SK-N-SH treated with all-trans-retinoic acid at 6 μM for 48 hours (cell line): ENCODE results near the gene FAM3D.

Source experiments
- ATAC-seq: fragments of 200-7000 bp; cut with Tn5 transposase; 3 replicates; pipeline ENCODE4 v1.9.1; 2020; ENCODE audit warnings: mild to moderate bottlenecking, moderate library complexity
- ARNTL ChIP-seq: fragments of 450-650 bp; formaldehyde crosslinking; IDR thresholded peaks from 2 replicates; pipeline ENCODE4 v1.5.0; 2020; ENCODE audit warnings: low read depth, mild to moderate bottlenecking, moderate library complexity, borderline replicate concordance
- BACH2 ChIP-seq: fragments of 250-450 bp; sonication (Bioruptor Pico); IDR thresholded peaks from 2 replicates; pipeline ENCODE4 v1.9.0; 2021; ENCODE audit warnings: mild to moderate bottlenecking, borderline replicate concordance
- CSDC2 ChIP-seq: fragments of 250-450 bp; sonication (Bioruptor Pico); IDR thresholded peaks from 2 replicates; pipeline ENCODE4 v1.5.0; 2020; ENCODE audit warnings: mild to moderate bottlenecking, moderate library complexity
- ESRRG ChIP-seq: fragments of 250-450 bp; sonication (Bioruptor Pico); IDR thresholded peaks from 2 replicates; pipeline ENCODE4 v1.6.1; 2021; ENCODE audit warnings: mild to moderate bottlenecking
- GLIS3 ChIP-seq: fragments of 250-450 bp; sonication (Bioruptor Pico); IDR thresholded peaks from 2 replicates; pipeline ENCODE4 v1.5.0; 2020; ENCODE audit warnings: mild to moderate bottlenecking, moderate library complexity
- ISL1 ChIP-seq: fragments of 250-450 bp; sonication (Bioruptor Pico); IDR thresholded peaks from 2 replicates; pipeline ENCODE4 v2.1.2; 2022; ENCODE audit warnings: mild to moderate bottlenecking, moderate library complexity
- OSR1 ChIP-seq: fragments of 250-450 bp; sonication (Bioruptor Pico); IDR thresholded peaks from 2 replicates; pipeline ENCODE4 v1.8.0; 2022; ENCODE audit warnings: moderate library complexity, mild to moderate bottlenecking, inconsistent platforms
- PATZ1 ChIP-seq: fragments of 250-450 bp; sonication (Bioruptor Pico); IDR thresholded peaks from 2 replicates; pipeline ENCODE4 v1.8.0; 2020; ENCODE audit warnings: mild to moderate bottlenecking, moderate library complexity, borderline replicate concordance
- PPARA ChIP-seq: fragments of 250-450 bp; sonication (Bioruptor Pico); IDR thresholded peaks from 2 replicates; pipeline ENCODE4 v1.5.0; 2020; ENCODE audit warnings: mild to moderate bottlenecking, borderline replicate concordance
- RARB ChIP-seq: fragments of 250-450 bp; sonication (Bioruptor Pico); IDR thresholded peaks from 2 replicates; pipeline ENCODE4 v1.8.0; 2021; ENCODE audit warnings: mild to moderate bottlenecking, moderate library complexity
- SNAI2 ChIP-seq: fragments of 250-450 bp; sonication (Bioruptor Pico); IDR thresholded peaks from 2 replicates; pipeline ENCODE4 v1.5.0; 2020; ENCODE audit warnings: mild to moderate bottlenecking, moderate library complexity
- TCF4 ChIP-seq: fragments of 250-450 bp; sonication (Bioruptor Pico); IDR thresholded peaks from 2 replicates; pipeline ENCODE4 v1.8.0; 2021; ENCODE audit warnings: mild to moderate bottlenecking, moderate library complexity, borderline replicate concordance
- TOX ChIP-seq: fragments of 250-450 bp; sonication (Bioruptor Pico); IDR thresholded peaks from 2 replicates; pipeline ENCODE4 v1.8.0; 2021; ENCODE audit warnings: mild to moderate bottlenecking, moderate library complexity, borderline replicate concordance
- TSHZ2 ChIP-seq: fragments of 250-450 bp; sonication (Bioruptor Pico); IDR thresholded peaks from 2 replicates; pipeline ENCODE4 v1.5.0; 2020; ENCODE audit warnings: mild to moderate bottlenecking, moderate library complexity
- ZC3H10 ChIP-seq: fragments of 250-450 bp; sonication (Bioruptor Pico); IDR thresholded peaks from 2 replicates; pipeline ENCODE4 v1.5.1; 2021; ENCODE audit warnings: mild to moderate bottlenecking, moderate library complexity
- ZFP3 ChIP-seq: fragments of 250-450 bp; sonication (Bioruptor Pico); IDR thresholded peaks from 2 replicates; pipeline ENCODE4 v1.5.0; 2020; ENCODE audit warnings: mild to moderate bottlenecking, moderate library complexity
- ZFP30 ChIP-seq: fragments of 450-650 bp; formaldehyde crosslinking; IDR thresholded peaks from 2 replicates; pipeline ENCODE4 v1.5.0; 2022; ENCODE audit warnings: mild to moderate bottlenecking, moderate library complexity
- ZNF70 ChIP-seq: fragments of 450-650 bp; formaldehyde crosslinking; IDR thresholded peaks from 2 replicates; pipeline ENCODE4 v1.5.0; 2020; ENCODE audit warnings: mild to moderate bottlenecking, moderate library complexity
- ZNF8 ChIP-seq: fragments of 450-650 bp; formaldehyde crosslinking; IDR thresholded peaks from 2 replicates; pipeline ENCODE4 v1.5.0; 2020; ENCODE audit warnings: mild to moderate bottlenecking, moderate library complexity
- TF ChIP-seq, protein P1 (sequence below): fragments of 250-450 bp; sonication (Bioruptor Pico); IDR thresholded peaks from 2 replicates; pipeline ENCODE4 v1.5.1; 2020; ENCODE audit warnings: low read depth, mild to moderate bottlenecking, moderate library complexity
- TF ChIP-seq, protein P2 (sequence below): fragments of 250-450 bp; sonication (Bioruptor Pico); IDR thresholded peaks from 2 replicates; pipeline ENCODE4 v1.5.1; 2021; ENCODE audit warnings: mild to moderate bottlenecking, moderate library complexity
- TF ChIP-seq, protein P3 (sequence below): fragments of 250-450 bp; sonication (Bioruptor Pico); IDR thresholded peaks from 2 replicates; pipeline ENCODE4 v1.8.0; 2021; ENCODE audit warnings: low read depth, mild to moderate bottlenecking, moderate library complexity, borderline replicate concordance

The FAM3D gene

DNA sequence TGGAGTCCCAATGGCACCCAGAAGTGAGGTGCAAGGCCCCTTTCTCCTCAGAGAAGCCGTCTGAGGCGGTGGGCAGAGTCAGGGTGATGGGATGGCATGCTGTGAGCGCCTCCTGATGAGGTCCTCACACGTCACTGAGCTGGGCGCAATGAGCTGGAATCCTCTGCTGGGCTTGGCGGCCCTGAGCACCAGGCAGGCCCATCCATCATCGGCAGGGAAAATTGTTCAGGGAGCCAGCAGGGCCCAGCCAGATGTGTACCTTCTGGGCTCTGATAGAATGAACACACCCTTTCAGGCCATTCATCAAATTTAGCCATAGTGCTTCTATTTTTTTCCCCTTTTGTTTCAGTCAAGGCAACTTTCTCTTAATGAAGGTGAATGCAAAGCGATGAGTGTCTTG, 43.7 kb downstream of the FAM3D start:
- no peak for ATAC-seq
- no peak for TF ChIP-seq ZFP3 (CRISPR knock-in tag)

GRCh38 chr3:58622436-58622835, 44.1 kb downstream of the FAM3D start:
- no peak for ATAC-seq
- TF ChIP-seq TOX: no peak

GRCh38 chr3:58621086-58621830, 45.3 kb downstream of the FAM3D start:
- TF ChIP-seq ZFP3 (CRISPR knock-in tag) (no peak), ISL1 (CRISPR knock-in tag) (no peak), ZC3H10 (CRISPR knock-in tag) (no peak), ARNTL (CRISPR knock-in tag) (no peak), TOX (no peak), ZNF8 (CRISPR knock-in tag) (no peak), PPARA (no peak), TCF4 (CRISPR knock-in tag) (no peak)
- TF ChIP-seq, protein P1, sequence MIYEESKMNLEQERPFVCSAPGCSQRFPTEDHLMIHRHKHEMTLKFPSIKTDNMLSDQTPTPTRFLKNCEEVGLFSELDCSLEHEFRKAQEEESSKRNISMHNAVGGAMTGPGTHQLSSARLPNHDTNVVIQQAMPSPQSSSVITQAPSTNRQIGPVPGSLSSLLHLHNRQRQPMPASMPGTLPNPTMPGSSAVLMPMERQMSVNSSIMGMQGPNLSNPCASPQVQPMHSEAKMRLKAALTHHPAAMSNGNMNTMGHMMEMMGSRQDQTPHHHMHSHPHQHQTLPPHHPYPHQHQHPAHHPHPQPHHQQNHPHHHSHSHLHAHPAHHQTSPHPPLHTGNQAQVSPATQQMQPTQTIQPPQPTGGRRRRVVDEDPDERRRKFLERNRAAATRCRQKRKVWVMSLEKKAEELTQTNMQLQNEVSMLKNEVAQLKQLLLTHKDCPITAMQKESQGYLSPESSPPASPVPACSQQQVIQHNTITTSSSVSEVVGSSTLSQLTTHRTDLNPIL (CRISPR knock-in tag): no peak
- TF ChIP-seq, all 23 proteins: peak for 0
- ATAC-seq: no peak

GRCh38 chr3:58620421-58620820, 46.2 kb downstream of the FAM3D start:
- ATAC-seq: no peak
- TF ChIP-seq TCF4 (CRISPR knock-in tag) (no peak), ZNF8 (CRISPR knock-in tag) (no peak), ISL1 (CRISPR knock-in tag) (no peak), ZFP30 (CRISPR knock-in tag) (no peak), ARNTL (CRISPR knock-in tag) (no peak), ZC3H10 (CRISPR knock-in tag) (no peak)
- TF ChIP-seq, protein P2, sequence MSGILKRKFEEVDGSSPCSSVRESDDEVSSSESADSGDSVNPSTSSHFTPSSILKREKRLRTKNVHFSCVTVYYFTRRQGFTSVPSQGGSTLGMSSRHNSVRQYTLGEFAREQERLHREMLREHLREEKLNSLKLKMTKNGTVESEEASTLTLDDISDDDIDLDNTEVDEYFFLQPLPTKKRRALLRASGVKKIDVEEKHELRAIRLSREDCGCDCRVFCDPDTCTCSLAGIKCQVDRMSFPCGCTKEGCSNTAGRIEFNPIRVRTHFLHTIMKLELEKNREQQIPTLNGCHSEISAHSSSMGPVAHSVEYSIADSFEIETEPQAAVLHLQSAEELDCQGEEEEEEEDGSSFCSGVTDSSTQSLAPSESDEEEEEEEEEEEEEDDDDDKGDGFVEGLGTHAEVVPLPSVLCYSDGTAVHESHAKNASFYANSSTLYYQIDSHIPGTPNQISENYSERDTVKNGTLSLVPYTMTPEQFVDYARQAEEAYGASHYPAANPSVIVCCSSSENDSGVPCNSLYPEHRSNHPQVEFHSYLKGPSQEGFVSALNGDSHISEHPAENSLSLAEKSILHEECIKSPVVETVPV (CRISPR knock-in tag): no peak
- TF ChIP-seq, all 23 proteins: peak for 0

GRCh38 chr3:58617338-58617761, 49.2 kb downstream of the FAM3D start:
- ATAC-seq: no peak
- TF ChIP-seq ZNF70 (CRISPR knock-in tag) (no peak), ESRRG (no peak), ZFP3 (CRISPR knock-in tag) (no peak), TCF4 (CRISPR knock-in tag) (no peak), SNAI2 (no peak), PATZ1 (CRISPR knock-in tag) (no peak), OSR1 (CRISPR knock-in tag) (no peak), ISL1 (CRISPR knock-in tag) (no peak), GLIS3 (CRISPR knock-in tag) (no peak), TSHZ2 (CRISPR knock-in tag) (no peak), ZC3H10 (CRISPR knock-in tag) (no peak), RARB (CRISPR knock-in tag) (no peak), BACH2 (no peak), CSDC2 (CRISPR knock-in tag) (no peak)
- TF ChIP-seq, protein P1 (CRISPR knock-in tag): no peak
- TF ChIP-seq, protein P2 (CRISPR knock-in tag): no peak
- TF ChIP-seq, protein P3, sequence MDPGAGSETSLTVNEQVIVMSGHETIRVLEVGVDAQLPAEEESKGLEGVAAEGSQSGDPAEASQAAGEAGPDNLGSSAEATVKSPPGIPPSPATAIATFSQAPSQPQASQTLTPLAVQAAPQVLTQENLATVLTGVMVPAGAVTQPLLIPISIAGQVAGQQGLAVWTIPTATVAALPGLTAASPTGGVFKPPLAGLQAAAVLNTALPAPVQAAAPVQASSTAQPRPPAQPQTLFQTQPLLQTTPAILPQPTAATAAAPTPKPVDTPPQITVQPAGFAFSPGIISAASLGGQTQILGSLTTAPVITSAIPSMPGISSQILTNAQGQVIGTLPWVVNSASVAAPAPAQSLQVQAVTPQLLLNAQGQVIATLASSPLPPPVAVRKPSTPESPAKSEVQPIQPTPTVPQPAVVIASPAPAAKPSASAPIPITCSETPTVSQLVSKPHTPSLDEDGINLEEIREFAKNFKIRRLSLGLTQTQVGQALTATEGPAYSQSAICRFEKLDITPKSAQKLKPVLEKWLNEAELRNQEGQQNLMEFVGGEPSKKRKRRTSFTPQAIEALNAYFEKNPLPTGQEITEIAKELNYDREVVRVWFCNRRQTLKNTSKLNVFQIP (CRISPR knock-in tag): no peak
- TF ChIP-seq, all 23 proteins: peak for 0
